Measurements from ENCODE around the gene L1CAM.

DNA sequence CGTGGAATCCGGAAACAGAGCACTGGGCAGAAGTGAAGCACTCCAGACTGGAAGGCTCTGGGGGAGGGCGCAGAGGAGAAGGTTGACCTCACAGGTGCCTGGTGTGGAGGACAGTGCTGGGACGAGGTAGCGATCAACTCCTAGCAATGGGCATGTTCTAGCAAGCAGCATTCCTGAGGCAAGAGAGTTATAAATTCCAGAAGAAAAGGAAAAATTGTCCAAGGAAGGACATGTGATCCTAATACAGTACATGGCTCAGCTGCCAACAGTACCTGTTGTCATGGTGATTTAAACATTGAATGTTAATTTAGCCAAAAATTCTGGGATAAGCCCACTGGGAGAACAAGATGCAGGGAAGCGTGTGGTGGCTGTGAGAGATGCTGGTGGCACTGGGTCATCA lies 31.9 kb upstream of the L1CAM start:
- no peak for TF ChIP-seq RAD21 (IDR thresholded peaks at IDR 0.05; ENCODE audit: low read length)
- TF ChIP-seq, protein P1, sequence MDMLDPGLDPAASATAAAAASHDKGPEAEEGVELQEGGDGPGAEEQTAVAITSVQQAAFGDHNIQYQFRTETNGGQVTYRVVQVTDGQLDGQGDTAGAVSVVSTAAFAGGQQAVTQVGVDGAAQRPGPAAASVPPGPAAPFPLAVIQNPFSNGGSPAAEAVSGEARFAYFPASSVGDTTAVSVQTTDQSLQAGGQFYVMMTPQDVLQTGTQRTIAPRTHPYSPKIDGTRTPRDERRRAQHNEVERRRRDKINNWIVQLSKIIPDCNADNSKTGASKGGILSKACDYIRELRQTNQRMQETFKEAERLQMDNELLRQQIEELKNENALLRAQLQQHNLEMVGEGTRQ (IDR thresholded peaks at IDR 0.05; ENCODE audit: borderline replicate concordance, low read depth, low read length), result no peak
- TF ChIP-seq, protein P2, sequence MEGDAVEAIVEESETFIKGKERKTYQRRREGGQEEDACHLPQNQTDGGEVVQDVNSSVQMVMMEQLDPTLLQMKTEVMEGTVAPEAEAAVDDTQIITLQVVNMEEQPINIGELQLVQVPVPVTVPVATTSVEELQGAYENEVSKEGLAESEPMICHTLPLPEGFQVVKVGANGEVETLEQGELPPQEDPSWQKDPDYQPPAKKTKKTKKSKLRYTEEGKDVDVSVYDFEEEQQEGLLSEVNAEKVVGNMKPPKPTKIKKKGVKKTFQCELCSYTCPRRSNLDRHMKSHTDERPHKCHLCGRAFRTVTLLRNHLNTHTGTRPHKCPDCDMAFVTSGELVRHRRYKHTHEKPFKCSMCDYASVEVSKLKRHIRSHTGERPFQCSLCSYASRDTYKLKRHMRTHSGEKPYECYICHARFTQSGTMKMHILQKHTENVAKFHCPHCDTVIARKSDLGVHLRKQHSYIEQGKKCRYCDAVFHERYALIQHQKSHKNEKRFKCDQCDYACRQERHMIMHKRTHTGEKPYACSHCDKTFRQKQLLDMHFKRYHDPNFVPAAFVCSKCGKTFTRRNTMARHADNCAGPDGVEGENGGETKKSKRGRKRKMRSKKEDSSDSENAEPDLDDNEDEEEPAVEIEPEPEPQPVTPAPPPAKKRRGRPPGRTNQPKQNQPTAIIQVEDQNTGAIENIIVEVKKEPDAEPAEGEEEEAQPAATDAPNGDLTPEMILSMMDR (IDR thresholded peaks at IDR 0.05), result no peak
- no peak for TF ChIP-seq GABPA (IDR thresholded peaks at IDR 0.05; ENCODE audit: low read depth)
- no peak for TF ChIP-seq NRF1 (IDR thresholded peaks at IDR 0.05; ENCODE audit: low read depth, low read length)
- TF ChIP-seq FOXM1 (IDR thresholded peaks at IDR 0.05; ENCODE audit: low read depth), result no peak
- TF ChIP-seq, protein P3, sequence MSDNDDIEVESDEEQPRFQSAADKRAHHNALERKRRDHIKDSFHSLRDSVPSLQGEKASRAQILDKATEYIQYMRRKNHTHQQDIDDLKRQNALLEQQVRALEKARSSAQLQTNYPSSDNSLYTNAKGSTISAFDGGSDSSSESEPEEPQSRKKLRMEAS (IDR thresholded peaks at IDR 0.05; ENCODE audit: low read depth), result no peak
- TF ChIP-seq TCF12 (IDR thresholded peaks at IDR 0.05), result no peak
- no peak for TF ChIP-seq TEAD4 (IDR thresholded peaks at IDR 0.05; ENCODE audit: borderline replicate concordance, insufficient read depth)
- no peak for TF ChIP-seq NFIC (IDR thresholded peaks at IDR 0.05; ENCODE audit: borderline replicate concordance)
- no peak for TF ChIP-seq YY1 (IDR thresholded peaks at IDR 0.05; ENCODE audit: low read depth)
- TF ChIP-seq MXI1 (IDR thresholded peaks at IDR 0.05; ENCODE audit: low read depth, low read length), result no peak
- TF ChIP-seq, protein P4, sequence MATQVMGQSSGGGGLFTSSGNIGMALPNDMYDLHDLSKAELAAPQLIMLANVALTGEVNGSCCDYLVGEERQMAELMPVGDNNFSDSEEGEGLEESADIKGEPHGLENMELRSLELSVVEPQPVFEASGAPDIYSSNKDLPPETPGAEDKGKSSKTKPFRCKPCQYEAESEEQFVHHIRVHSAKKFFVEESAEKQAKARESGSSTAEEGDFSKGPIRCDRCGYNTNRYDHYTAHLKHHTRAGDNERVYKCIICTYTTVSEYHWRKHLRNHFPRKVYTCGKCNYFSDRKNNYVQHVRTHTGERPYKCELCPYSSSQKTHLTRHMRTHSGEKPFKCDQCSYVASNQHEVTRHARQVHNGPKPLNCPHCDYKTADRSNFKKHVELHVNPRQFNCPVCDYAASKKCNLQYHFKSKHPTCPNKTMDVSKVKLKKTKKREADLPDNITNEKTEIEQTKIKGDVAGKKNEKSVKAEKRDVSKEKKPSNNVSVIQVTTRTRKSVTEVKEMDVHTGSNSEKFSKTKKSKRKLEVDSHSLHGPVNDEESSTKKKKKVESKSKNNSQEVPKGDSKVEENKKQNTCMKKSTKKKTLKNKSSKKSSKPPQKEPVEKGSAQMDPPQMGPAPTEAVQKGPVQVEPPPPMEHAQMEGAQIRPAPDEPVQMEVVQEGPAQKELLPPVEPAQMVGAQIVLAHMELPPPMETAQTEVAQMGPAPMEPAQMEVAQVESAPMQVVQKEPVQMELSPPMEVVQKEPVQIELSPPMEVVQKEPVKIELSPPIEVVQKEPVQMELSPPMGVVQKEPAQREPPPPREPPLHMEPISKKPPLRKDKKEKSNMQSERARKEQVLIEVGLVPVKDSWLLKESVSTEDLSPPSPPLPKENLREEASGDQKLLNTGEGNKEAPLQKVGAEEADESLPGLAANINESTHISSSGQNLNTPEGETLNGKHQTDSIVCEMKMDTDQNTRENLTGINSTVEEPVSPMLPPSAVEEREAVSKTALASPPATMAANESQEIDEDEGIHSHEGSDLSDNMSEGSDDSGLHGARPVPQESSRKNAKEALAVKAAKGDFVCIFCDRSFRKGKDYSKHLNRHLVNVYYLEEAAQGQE (IDR thresholded peaks at IDR 0.05; ENCODE audit: low read depth, low read length), result no peak
- no peak for TF ChIP-seq POLR2AphosphoS5 (IDR thresholded peaks at IDR 0.05; ENCODE audit: low read depth, low read length)

Data from SK-N-SH (cell line).